HG03342 (cell line): ENCODE data around the gene ANKRD65.
A peak's percentile ranks its signal among the peaks of the same experiment; 100 is the strongest.

Experiments
- ATAC-seq: cut with Tn5 transposase; IDR thresholded peaks from one replicate; pipeline ENCODE4 v1.9.1; 2021; ENCODE audit warnings: mild to moderate bottlenecking, moderate library complexity; ENCODE audit not compliant: unreplicated experiment

The ANKRD65 gene

DNA sequence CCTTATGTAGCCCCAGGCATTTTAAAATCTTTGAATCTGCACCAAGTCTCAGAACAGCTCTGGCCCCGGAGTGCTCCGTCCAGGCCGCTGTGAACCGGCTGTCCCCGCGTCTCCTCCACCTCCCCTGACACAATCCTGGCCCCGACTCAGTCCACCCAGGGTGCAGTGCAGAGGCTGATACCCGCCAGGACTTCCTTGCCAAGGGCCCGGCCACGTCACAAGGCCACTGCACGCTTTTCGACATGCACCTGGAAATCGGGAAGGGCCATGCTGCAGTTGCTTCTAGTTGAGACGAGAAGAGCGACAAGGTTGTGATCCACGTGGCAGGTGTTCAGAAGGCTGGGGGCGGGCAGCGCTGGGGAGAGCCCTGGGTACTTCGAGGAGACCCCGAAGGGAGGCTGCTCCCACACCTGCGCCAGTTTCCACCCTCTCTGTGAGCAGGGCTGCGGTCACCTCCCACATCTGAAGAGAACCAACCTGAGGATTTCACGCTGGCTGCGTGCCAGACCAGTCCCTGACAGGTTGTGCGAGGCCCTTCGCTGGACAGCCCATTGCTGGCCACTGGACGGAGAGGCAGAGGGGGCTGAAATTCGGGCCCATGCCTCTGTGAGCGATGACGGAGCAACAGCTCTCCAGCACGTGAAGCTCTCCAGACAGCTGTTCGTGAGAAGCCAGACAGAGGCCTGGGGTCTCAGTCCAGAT lies 21.1 kb upstream of the ANKRD65 start:
- no peak for ATAC-seq

DNA sequence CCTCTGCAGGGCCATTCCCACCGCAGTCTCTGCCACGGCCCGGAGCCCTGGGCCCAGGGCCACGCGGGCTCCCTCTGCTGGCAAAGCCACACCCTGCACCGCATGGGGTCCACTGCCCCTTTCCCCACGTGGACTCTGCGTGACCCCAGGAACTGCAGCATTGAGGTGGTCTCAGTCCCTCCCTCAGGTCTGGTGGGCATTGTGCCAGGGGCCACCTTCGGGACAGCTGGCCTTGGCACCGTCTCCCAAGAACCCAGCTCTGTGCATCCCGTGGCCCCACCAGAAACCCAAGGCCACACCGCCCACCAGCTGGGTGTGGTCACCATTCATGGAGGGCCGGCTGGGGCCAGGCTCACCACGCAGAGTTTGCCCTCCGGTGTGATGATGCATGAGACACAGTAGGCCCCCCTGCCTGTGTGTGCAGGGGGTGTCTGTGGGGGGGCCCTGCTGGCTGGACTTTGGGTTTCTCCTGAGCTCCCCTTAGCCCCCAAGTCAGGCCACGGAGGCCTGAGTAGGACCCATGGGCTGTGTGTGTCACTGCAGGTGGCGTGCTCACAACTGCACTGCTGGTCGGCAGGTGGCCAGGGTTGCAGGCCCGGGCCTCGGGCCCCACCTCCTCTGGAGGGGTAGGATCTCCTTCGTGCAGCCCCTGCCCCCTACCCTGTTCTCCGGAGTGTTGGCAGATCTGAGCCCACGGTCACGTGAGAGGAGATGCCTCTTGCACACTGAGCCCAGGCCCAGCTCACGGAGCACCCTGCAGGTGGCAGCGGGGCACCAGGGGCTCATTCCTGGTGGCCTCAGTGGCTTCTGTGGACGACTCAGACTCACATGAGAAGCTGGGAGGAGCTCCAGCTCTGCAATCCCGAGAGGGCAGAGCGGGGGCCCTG lies 20.2 kb upstream of the ANKRD65 start:
- no peak for ATAC-seq

DNA sequence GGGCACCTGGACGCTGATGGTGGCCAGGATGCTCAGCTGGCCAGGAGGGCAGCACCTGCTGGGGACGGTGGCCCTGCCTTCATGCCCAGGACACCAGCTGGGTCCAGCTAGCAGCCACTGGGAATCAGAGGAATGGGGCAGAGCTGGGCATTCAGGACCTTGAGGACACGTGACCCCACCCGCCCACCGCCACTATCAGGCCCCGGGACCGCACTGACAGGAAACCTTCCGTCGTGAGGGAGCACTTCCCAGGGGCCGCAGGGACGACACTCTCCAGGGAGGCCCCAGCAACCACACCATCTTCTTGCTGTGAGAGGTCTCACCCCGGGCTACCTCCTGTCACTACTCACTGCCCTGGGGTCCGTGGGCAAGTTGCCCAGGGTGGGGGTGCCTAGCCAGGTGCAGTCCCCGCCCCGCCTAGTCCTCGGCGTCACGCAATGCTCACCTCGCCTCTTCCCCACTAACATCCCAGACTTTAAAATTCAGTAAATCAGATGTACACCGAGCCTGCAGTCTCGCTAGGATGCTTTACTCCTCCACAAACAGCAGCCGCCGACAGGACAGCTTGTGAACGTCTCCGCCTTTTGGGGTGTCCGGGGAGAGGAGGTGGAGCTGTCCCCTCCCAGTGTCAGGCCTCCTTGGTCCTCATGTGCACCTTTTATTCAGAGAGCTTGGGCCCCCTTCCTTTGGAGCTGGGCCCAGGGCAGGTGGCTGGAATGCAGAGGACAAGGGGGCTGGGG lies 19.4 kb upstream of the ANKRD65 start:
- ATAC-seq = no peak

DNA sequence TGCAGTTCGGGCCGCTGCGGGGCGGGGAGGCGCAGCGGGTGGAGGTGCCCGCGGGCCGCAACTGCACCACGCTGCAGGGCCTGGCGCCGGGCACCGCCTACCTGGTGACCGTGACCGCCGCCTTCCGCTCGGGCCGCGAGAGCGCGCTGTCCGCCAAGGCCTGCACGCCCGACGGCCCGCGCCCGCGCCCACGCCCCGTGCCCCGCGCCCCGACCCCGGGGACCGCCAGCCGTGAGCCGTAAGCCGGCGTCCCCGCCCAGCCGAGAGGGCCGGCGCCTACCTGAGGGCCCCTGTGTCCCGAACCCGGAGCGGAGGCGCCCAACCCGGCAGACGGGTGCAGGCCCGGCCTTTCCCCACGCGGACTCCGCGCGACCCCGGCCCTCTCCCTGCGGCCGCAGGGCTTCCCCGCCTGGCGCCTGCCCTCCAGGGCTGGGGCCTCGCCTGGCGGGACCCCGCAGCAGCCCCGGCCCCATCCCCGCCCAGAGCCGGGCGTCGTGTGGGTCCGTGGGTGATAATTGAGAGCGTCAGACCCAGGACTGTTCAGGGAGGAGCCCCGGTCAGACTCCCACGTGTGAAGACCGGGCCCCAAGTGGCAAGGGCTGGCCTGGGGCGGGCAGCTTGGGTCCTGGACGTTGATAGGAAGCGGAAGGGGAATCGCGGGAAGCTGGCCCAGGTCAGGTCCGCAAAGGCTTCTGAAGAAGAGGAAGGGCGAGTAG lies 18.6 kb upstream of the ANKRD65 start:
- no peak for ATAC-seq

- no peak for ATAC-seq
Observed at GRCh38 chr1:1438531-1439381, 17.7 kb upstream of the ANKRD65 start.

GRCh38 chr1:1437904-1438376 lies 16.9 kb upstream of the ANKRD65 start:
- ATAC-seq = peak; percentile 41

GRCh38 chr1:1437033-1437903 lies 16.2 kb upstream of the ANKRD65 start:
- no peak for ATAC-seq

- no peak for ATAC-seq
Observed at GRCh38 chr1:1436630-1437032, 15.6 kb upstream of the ANKRD65 start.

- ATAC-seq = no peak
Observed at GRCh38 chr1:1435911-1436629, 15.0 kb upstream of the ANKRD65 start.

- ATAC-seq = peak; percentile 45
Observed at GRCh38 chr1:1435106-1435903, 14.2 kb upstream of the ANKRD65 start, which contains the start of gene VWA1. TSS of gene VWA1 (plus strand) at chr1:1435690. CDS start at chr1:1435749, 59 bp downstream.

DNA sequence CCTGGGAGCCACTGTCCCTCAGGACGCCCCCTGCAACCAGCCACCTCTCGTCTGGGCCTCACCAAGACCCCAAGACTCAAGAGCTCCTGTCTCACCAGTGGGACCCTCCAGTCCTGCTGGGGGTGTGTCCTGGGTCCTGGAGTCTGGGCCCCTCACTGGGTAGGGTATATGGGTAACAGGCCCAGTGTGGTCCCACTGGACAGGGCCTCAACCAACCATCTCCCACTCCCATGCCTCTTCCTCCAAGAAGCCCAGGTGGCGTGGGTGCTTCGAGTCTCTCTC lies 13.7 kb upstream of the ANKRD65 start:
- no peak for ATAC-seq

GRCh38 chr1:1434131-1434823 lies 13.2 kb upstream of the ANKRD65 start:
- no peak for ATAC-seq

- ATAC-seq = no peak
Observed at GRCh38 chr1:1433804-1434130, 12.7 kb upstream of the ANKRD65 start.

DNA sequence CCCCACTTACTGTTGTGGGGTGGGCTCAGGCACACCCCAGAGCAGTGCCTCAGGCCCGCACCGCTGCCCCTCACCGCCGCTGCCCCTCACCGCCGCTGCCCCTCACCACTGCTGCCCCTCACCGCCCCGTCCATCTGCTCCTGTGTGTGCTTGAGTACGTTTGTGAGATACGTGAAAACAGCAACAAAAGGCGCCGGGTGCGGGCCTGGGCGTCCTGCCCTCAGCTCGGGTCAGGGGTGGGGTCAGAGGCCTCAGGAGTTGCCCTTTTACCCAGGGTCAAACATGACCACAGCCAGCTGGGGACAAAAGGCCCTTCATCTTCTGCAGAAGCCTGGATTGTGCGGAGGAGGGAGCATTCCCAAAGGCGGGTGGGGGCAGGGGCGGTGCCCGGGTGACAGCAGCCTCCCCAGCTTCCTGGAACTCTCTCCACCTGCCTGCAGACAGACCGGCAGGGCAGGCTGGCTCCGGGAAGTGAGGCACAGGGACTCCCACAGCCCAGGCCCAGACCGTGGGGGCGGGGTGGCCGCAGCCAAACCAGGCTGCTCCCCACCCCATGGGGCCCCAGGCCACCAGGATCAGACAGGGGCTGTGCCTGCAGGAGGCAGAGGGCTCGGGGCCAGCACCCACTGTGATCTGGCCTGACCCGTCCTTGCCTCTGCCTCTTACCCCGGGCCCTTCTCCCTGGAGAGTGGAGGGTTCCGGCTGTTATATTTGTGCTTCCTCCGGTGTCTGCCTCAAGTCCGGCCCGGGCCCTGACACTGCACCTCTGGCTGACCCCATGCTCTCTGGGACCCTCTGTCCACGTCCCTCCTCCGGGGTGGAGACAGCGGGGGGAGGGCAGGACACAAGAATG lies 12.1 kb upstream of the ANKRD65 start:
- ATAC-seq = no peak

- ATAC-seq = no peak
Observed at GRCh38 chr1:1432274-1432950, 11.3 kb upstream of the ANKRD65 start.

GRCh38 chr1:1431845-1432273 lies 10.8 kb upstream of the ANKRD65 start:
- no peak for ATAC-seq
